NCI-H524 (cell line): Measurements from ENCODE around the gene OSGEP.

ENCODE experiments used
- DNase-seq, 2 experiments: peaks; one replicate each; lab custom pipeline; 2025; lab: John Stamatoyannopoulos, UW

Gene OSGEP

DNA sequence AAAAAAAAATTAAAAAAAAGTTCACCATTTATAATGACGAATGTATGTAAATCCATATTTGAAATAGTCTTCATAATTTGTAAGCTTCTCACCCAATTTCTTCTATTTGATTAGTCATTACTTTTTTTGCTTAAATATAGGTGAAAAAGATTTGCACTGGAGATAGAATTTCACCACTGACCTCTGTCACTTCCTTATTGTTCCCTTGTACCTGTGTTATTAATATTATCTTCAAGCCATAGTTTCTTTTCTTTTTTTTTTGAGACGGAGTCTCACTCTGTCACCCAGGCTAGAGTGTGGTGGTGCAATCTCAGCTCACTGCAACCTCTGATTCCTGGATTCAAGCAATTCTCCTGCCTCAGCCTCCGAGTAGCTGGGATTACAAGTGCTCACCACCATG lies 57.1 kb downstream of the OSGEP start:
- no peak for DNase-seq
